ENCODE measurements around the gene EPC1. TPM values are rescaled to one million over a fixed set of nuclear protein-coding genes. Genes with fewer than 3 reads are reported as not detected.

The EPC1 gene
- total RNA-seq, 1 donor from 2014 or later, result 51.0 TPM

DNA sequence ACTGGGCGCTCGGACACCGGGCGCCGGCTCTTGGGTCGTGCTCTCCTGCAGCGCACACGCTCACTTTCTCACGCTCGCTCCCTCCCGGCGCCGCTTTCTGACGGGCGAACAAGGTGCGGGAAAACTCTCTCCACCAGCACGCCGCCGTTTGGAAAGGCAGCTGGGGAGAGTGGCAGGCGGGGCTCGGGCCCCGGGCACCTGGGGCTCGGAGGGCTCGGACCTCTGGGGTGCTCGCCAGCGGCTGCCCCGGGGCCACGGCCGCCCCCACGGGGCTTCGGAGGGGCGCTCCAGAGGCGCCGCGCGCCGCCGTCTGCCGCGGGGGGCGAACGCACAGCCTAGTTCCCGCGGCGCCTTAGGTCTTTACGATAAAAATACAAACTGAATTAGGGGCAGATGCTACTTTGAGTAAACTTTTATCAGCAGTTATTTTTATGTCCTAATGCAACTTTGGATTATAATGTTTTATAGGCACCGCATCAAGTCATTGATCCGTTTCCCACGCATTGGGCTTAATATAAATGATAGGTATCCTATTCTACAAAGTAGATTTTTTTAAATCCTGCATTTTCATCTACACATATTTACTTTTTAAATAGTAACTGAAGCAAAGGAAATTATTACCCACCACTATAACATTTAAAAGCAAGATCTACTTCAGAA lies 535 bp upstream of the EPC1 start:
- Mint-ChIP-seq H3K36me3 (ENCODE audit: unreplicated experiment) (no peaks in the 10 kb centered on the region), H3K4me3 (ENCODE audit: unreplicated experiment) (peak overlapping the region; percentile 66), H3K27ac (ENCODE audit: unreplicated experiment) (peak overlapping the region; percentile 80), H3K9me3 (ENCODE audit: unreplicated experiment) (peaks cover 9% of the 10 kb centered on the region), H3K4me1 (ENCODE audit: low read depth, unreplicated experiment) (peaks cover 25% of the 10 kb centered on the region), H3K27me3 (ENCODE audit: unreplicated experiment) (peaks cover 8% of the 10 kb centered on the region)
- TF ChIP-seq, protein P1, sequence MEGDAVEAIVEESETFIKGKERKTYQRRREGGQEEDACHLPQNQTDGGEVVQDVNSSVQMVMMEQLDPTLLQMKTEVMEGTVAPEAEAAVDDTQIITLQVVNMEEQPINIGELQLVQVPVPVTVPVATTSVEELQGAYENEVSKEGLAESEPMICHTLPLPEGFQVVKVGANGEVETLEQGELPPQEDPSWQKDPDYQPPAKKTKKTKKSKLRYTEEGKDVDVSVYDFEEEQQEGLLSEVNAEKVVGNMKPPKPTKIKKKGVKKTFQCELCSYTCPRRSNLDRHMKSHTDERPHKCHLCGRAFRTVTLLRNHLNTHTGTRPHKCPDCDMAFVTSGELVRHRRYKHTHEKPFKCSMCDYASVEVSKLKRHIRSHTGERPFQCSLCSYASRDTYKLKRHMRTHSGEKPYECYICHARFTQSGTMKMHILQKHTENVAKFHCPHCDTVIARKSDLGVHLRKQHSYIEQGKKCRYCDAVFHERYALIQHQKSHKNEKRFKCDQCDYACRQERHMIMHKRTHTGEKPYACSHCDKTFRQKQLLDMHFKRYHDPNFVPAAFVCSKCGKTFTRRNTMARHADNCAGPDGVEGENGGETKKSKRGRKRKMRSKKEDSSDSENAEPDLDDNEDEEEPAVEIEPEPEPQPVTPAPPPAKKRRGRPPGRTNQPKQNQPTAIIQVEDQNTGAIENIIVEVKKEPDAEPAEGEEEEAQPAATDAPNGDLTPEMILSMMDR (IDR thresholded peaks at IDR 0.05; ENCODE audit: partially characterized antibody, unreplicated experiment), result no peak
- peak; percentile 71 for DNase-seq

DNA sequence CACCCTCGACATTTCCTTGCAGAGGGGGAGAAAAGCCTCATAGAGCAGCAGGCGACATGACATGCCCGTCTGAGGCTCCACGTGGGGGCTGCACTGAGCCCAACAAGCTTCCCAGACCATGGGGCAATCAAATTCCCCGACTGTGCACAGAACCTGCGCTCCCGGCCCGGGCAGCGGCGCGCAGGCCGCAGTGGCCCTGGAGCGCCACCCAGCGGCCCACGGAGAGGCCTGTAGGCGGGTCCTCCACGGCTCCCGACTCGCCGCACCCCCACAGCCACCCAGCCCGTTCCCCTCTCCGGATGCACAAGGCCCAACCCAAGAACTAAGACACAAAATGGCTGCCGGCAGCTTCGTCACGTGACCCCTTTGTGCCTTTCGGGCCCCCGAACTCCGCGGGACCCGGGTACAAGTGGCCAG lies 816 bp downstream of the EPC1 start:
- peaks cover 6% of the 10 kb centered on the region for H3K27me3 Mint-ChIP-seq (ENCODE audit: unreplicated experiment)
- peaks cover 9% of the 10 kb centered on the region for H3K9me3 Mint-ChIP-seq (ENCODE audit: unreplicated experiment)
- peak; percentile 95 for DNase-seq
- TF ChIP-seq, protein P1 (IDR thresholded peaks at IDR 0.05; ENCODE audit: partially characterized antibody, unreplicated experiment), result peak; percentile 83
- peak overlapping the region; percentile 88 for H3K4me3 Mint-ChIP-seq (ENCODE audit: unreplicated experiment)
- H3K4me1 Mint-ChIP-seq (ENCODE audit: low read depth, unreplicated experiment), result peaks cover 27% of the 10 kb centered on the region
- H3K36me3 Mint-ChIP-seq (ENCODE audit: unreplicated experiment), result no peaks in the 10 kb centered on the region
- peak overlapping the region; percentile 100 for H3K27ac Mint-ChIP-seq (ENCODE audit: unreplicated experiment)

DNA sequence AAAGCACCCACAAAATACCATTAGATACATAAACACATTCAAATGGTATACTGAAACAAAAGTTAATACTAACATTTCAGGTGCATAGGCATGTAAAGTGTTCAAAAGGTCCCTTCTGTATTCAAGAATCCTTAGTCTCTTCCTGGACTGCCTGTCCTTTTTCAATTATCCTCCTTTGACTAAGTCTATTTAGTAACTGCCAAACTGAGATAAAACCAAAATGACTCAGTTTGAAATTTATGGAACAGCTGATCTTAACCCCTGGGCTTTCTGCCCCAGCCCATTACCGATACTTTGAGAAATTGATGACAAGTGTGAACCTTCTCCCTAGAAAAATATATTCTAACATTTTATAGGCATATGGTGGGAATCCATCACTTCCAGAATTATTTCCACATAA lies 5.4 kb downstream of the EPC1 start:
- peaks cover 6% of the 10 kb centered on the region for H3K27me3 Mint-ChIP-seq (ENCODE audit: unreplicated experiment)
- H3K4me3 Mint-ChIP-seq (ENCODE audit: unreplicated experiment), result no peak overlapping the region
- TF ChIP-seq, protein P1 (IDR thresholded peaks at IDR 0.05; ENCODE audit: partially characterized antibody, unreplicated experiment), result no peak
- peaks cover 22% of the 10 kb centered on the region for H3K4me1 Mint-ChIP-seq (ENCODE audit: low read depth, unreplicated experiment)
- no peak overlapping the region for H3K27ac Mint-ChIP-seq (ENCODE audit: unreplicated experiment)
- DNase-seq, result no peak
- no peaks in the 10 kb centered on the region for H3K36me3 Mint-ChIP-seq (ENCODE audit: unreplicated experiment)
- H3K9me3 Mint-ChIP-seq (ENCODE audit: unreplicated experiment), result peaks cover 10% of the 10 kb centered on the region

DNA sequence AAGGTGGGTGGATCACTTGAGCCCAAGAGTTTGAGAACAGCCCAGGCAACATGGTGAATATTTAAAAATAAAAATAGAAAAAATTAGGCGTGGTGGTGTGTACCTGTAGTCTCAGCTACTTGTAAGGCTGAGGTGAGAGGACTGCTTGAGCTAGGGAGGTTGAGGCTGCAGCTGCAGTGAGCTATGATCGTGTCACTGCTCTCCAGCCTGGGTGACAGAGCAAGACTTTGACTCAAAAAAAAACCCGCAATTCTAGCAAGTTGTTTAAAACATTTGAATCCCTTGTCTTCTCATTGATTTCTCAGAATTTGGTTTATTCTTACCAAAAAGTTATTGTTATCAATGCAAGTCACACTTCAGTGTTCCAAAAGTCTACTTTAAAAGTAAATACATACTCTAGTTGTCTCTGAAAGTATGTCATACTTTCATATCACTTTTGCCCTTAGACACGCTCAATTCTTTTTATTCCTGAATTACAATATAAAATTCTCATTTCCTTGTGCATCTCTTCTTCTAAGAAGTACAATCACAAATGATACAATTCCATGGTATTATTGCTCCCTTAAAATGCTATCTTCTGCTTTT lies 6.3 kb downstream of the EPC1 start:
- H3K27ac Mint-ChIP-seq (ENCODE audit: unreplicated experiment), result no peak overlapping the region
- TF ChIP-seq, protein P1 (IDR thresholded peaks at IDR 0.05; ENCODE audit: partially characterized antibody, unreplicated experiment), result no peak
- no peak for DNase-seq
- H3K9me3 Mint-ChIP-seq (ENCODE audit: unreplicated experiment), result peaks cover 7% of the 10 kb centered on the region
- peaks cover 2% of the 10 kb centered on the region for H3K27me3 Mint-ChIP-seq (ENCODE audit: unreplicated experiment)
- H3K36me3 Mint-ChIP-seq (ENCODE audit: unreplicated experiment), result no peaks in the 10 kb centered on the region
- H3K4me3 Mint-ChIP-seq (ENCODE audit: unreplicated experiment), result no peak overlapping the region
- peaks cover 28% of the 10 kb centered on the region for H3K4me1 Mint-ChIP-seq (ENCODE audit: low read depth, unreplicated experiment)

DNA sequence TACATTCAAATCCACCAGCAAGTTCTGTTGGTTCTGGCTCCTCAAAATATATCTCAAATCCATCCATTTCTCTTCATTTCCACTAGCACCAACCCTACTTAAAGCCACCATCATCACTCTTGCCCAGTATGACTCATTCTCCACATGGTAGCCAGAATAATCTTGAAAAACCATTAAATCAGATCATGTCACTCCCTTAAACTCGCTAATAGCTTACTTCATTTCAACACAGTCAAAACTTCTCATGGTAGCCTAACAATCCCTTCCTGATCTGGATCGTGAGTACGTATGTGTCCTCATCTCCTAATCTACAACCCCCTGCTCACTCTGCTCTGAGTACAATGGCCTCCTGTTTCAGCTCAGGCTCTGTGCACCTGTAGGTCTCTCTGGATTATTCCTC lies 8.7 kb downstream of the EPC1 start:
- H3K27ac Mint-ChIP-seq (ENCODE audit: unreplicated experiment), result peak overlapping the region; percentile 56
- peaks cover 9% of the 10 kb centered on the region for H3K9me3 Mint-ChIP-seq (ENCODE audit: unreplicated experiment)
- H3K4me3 Mint-ChIP-seq (ENCODE audit: unreplicated experiment), result peak overlapping the region; percentile 3
- TF ChIP-seq, protein P1 (IDR thresholded peaks at IDR 0.05; ENCODE audit: partially characterized antibody, unreplicated experiment), result no peak
- peaks cover 2% of the 10 kb centered on the region for H3K27me3 Mint-ChIP-seq (ENCODE audit: unreplicated experiment)
- peaks cover 39% of the 10 kb centered on the region for H3K4me1 Mint-ChIP-seq (ENCODE audit: low read depth, unreplicated experiment)
- no peaks in the 10 kb centered on the region for H3K36me3 Mint-ChIP-seq (ENCODE audit: unreplicated experiment)
- DNase-seq, result no peak
